ENCODE data around the gene SLC25A39. TPM values are rescaled to one million over a fixed set of nuclear protein-coding genes. Genes with fewer than 3 reads are reported as not detected.

SLC25A39 gene
- total RNA-seq, 2 donors from 2014 or later: 115 to 267 TPM

GRCh38 chr17:44272954-44273353, 51.7 kb downstream of the SLC25A39 start:
- H3K27ac ChIP-seq: no peak overlapping the region
- intact Hi-C loops (cut with DNase I): no loop called here
- no peak overlapping the region for H3K9ac ChIP-seq (ENCODE audit: low read depth in 2 of 2, low read length in 2 of 2)

DNA sequence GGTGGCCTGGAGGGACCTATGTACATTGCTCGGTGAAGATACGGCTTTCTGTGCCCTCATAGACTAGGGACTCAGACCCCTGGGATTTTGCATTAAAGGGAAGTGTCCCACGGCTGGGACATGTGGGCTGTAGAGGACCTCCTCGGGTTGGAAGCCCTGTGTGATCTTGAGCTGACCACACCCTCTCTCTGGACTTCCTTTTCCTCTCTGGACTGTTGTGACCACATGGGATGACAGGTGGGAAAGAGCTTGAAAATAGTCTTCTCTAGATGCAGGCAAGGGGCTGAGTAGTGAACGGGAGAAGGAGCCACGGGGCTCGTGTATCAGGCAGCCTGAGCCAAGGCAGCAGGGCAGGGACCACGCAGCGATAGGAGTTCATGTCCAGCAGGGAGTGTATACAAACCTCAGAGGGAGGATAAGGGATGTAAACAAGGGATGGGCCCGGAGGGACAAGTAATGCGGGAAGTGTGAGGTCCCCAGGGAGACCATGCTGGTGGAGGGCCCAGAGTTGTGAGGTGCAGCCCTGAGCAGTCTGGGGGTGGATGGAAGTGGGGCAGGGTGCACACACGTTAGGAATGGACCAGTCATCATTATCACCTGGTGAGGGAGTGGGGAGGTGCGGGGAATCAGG, 52.2 kb downstream of the SLC25A39 start:
- Histone ChIP-seq H3K4me1 (no peaks in the 10 kb centered on the region), H3K4me3 (no peak overlapping the region), H3K9me3 (no peaks in the 10 kb centered on the region), H3K27ac (no peak overlapping the region), H3K27me3 (no peaks in the 10 kb centered on the region), H3K9ac (ENCODE audit: low read depth in 2 of 2, low read length in 2 of 2) (no peak overlapping the region), H3K36me3 (no peaks in the 10 kb centered on the region)
- TF ChIP-seq CTCF (IDR thresholded peaks at IDR 0.05): no peak
- DNase-seq: no peak
- intact Hi-C loops (cut with DNase I): no loop called here

More at GRCh38 chr17:44272954-44273353, 51.7 kb downstream of the SLC25A39 start:
- TF ChIP-seq CTCF (IDR thresholded peaks at IDR 0.05): no peak
- Histone ChIP-seq H3K4me3 (no peak overlapping the region), H3K4me1 (no peaks in the 10 kb centered on the region), H3K36me3 (no peaks in the 10 kb centered on the region), H3K9me3 (no peaks in the 10 kb centered on the region), H3K27me3 (no peaks in the 10 kb centered on the region)
- no peak for DNase-seq

Other genes with a start within 250 kb of the SLC25A39 start
- gene HDAC5, start 201.2 kb downstream of the SLC25A39 start, total RNA-seq: 10 to 100 TPM; 19.0 to 26.6 TPM
- 10 to 100 TPM in 1 of 2 donors, 1 to 10 TPM in 1; 2.7 to 11.5 TPM for gene HROB, start 182.9 kb downstream of the SLC25A39 start, total RNA-seq
- gene ASB16, start 154.1 kb downstream of the SLC25A39 start, total RNA-seq: under 1 TPM in 1 of 2 donors, not detected in 1; 0.32 TPM
- 10 to 100 TPM; 37.0 to 44.5 TPM for gene TMUB2, start 137.9 kb downstream of the SLC25A39 start, total RNA-seq
- 10 to 100 TPM; 65.9 to 77.3 TPM for gene ATXN7L3, start 124.9 kb downstream of the SLC25A39 start, total RNA-seq
- gene UBTF, start 105.1 kb downstream of the SLC25A39 start, total RNA-seq: 10 to 100 TPM; 44.7 to 84.1 TPM
- under 1 TPM in 1 of 2 donors, not detected in 1; 0.27 TPM for gene SLC4A1, start 56.7 kb downstream of the SLC25A39 start, total RNA-seq
- 1 to 10 TPM in 1 of 2 donors, under 1 TPM in 1; 0.52 to 1.4 TPM for gene RUNDC3A, start 16.2 kb downstream of the SLC25A39 start, total RNA-seq
- 100 to 1,000 TPM; 343 to 466 TPM for gene GRN, start 20.5 kb upstream of the SLC25A39 start, total RNA-seq
- gene FAM171A2, start 39.0 kb upstream of the SLC25A39 start, total RNA-seq: under 1 TPM; 0.64 to 0.72 TPM
- gene ITGA2B, start 64.8 kb upstream of the SLC25A39 start, total RNA-seq: under 1 TPM; 0.37 to 0.69 TPM
- 10 to 100 TPM; 30.3 to 33.9 TPM for gene GPATCH8, start 178.6 kb upstream of the SLC25A39 start, total RNA-seq
- gene FZD2, start 232.7 kb upstream of the SLC25A39 start, total RNA-seq: 1 to 10 TPM in 1 of 2 donors, under 1 TPM in 1; 0.67 to 2.0 TPM

All from colonic mucosa (tissue), 4 donors.